PFSK-1 (cell line): ENCODE measurements around the gene LHX2.

Source experiments
- FOXP2 ChIP-seq: optimal IDR thresholded peaks from 2 replicates; pipeline ENCODE3; 2011; ENCODE audit warnings: borderline replicate concordance, control low read depth, inconsistent platforms; ENCODE audit not compliant: insufficient read depth; ENCODE audit errors: extremely low read length, extremely low read depth
- POLR2AphosphoS5 ChIP-seq: IDR thresholded peaks from 2 replicates; pipeline ENCODE4 v1.6.1; 2012; ENCODE audit warnings: low read depth, mild to moderate bottlenecking, control low read depth, low read length, moderate library complexity
- SIN3A ChIP-seq: IDR thresholded peaks from 2 replicates; pipeline ENCODE4 v1.6.1; 2012; ENCODE audit warnings: mild to moderate bottlenecking, low read length, moderate library complexity, borderline replicate concordance; ENCODE audit not compliant: insufficient read depth
- TAF1 ChIP-seq: IDR thresholded peaks from 2 replicates; pipeline ENCODE4 v1.6.1; 2012; ENCODE audit warnings: low read length, control low read depth, borderline replicate concordance; ENCODE audit not compliant: insufficient read depth
- TF ChIP-seq, protein P1 (sequence below), 2 experiments: IDR thresholded peaks; 2 replicates each; pipeline versions ENCODE4 v1.6.1 to v1.8.0; 2011 to 2012; ENCODE audit warnings: low read depth in 2 of 2, low read length in 2 of 2, control low read depth in 1 of 2, inconsistent platforms in 1 of 2, mild to moderate bottlenecking in 1 of 2, moderate library complexity in 1 of 2; ENCODE audit not compliant: insufficient read depth in 1 of 2

Gene LHX2

DNA sequence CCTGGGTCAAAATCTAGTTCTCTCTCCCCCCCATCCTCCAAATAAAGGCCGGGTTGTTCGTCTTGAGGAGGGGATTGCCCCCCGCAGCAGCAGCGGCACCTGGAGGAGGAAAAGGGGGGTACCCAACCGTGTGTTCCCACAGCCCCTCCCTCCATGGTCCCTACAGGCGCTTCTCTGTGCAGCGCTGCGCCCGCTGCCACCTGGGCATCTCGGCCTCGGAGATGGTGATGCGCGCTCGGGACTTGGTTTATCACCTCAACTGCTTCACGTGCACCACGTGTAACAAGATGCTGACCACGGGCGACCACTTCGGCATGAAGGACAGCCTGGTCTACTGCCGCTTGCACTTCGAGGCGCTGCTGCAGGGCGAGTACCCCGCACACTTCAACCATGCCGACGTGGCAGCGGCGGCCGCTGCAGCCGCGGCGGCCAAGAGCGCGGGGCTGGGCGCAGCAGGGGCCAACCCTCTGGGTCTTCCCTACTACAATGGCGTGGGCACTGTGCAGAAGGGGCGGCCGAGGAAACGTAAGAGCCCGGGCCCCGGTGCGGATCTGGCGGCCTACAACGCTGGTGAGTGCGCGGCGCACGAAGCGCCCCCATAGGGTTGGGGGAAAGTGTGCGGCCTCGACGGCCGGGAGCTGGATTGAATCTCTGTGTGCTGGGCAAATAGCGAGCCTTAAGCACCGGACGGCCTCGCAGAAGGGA is 3.5 kb downstream of the LHX2 start:
- no peak for TF ChIP-seq SIN3A
- TF ChIP-seq FOXP2, result no peak
- TF ChIP-seq, protein P1, sequence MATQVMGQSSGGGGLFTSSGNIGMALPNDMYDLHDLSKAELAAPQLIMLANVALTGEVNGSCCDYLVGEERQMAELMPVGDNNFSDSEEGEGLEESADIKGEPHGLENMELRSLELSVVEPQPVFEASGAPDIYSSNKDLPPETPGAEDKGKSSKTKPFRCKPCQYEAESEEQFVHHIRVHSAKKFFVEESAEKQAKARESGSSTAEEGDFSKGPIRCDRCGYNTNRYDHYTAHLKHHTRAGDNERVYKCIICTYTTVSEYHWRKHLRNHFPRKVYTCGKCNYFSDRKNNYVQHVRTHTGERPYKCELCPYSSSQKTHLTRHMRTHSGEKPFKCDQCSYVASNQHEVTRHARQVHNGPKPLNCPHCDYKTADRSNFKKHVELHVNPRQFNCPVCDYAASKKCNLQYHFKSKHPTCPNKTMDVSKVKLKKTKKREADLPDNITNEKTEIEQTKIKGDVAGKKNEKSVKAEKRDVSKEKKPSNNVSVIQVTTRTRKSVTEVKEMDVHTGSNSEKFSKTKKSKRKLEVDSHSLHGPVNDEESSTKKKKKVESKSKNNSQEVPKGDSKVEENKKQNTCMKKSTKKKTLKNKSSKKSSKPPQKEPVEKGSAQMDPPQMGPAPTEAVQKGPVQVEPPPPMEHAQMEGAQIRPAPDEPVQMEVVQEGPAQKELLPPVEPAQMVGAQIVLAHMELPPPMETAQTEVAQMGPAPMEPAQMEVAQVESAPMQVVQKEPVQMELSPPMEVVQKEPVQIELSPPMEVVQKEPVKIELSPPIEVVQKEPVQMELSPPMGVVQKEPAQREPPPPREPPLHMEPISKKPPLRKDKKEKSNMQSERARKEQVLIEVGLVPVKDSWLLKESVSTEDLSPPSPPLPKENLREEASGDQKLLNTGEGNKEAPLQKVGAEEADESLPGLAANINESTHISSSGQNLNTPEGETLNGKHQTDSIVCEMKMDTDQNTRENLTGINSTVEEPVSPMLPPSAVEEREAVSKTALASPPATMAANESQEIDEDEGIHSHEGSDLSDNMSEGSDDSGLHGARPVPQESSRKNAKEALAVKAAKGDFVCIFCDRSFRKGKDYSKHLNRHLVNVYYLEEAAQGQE (IDR thresholded peaks at IDR 0.05; ENCODE audit: insufficient read depth in 1 of 2, low read depth in 2 of 2, low read length in 2 of 2), result no peak
- no peak for TF ChIP-seq TAF1
- no peak for TF ChIP-seq POLR2AphosphoS5

- no peak for TF ChIP-seq FOXP2
- TF ChIP-seq, protein P1 (IDR thresholded peaks at IDR 0.05; ENCODE audit: insufficient read depth in 1 of 2, low read depth in 2 of 2, low read length in 2 of 2), result no peak
- no peak for TF ChIP-seq SIN3A
- TF ChIP-seq TAF1, result no peak
- no peak for TF ChIP-seq POLR2AphosphoS5
Observed at GRCh38 chr9:124015661-124016131, 4.1 kb downstream of the LHX2 start.

- TF ChIP-seq POLR2AphosphoS5, result no peak
- TF ChIP-seq TAF1, result no peak
- no peak for TF ChIP-seq SIN3A
- TF ChIP-seq, protein P1 (IDR thresholded peaks at IDR 0.05; ENCODE audit: insufficient read depth in 1 of 2, low read depth in 2 of 2, low read length in 2 of 2), result no peak
- no peak for TF ChIP-seq FOXP2
Observed at GRCh38 chr9:124016175-124017050, 4.8 kb downstream of the LHX2 start.

- TF ChIP-seq TAF1 (no peak), POLR2AphosphoS5 (no peak), FOXP2 (no peak), SIN3A (no peak)
- TF ChIP-seq, protein P1 (IDR thresholded peaks at IDR 0.05; ENCODE audit: insufficient read depth in 1 of 2, low read depth in 2 of 2, low read length in 2 of 2), result no peak
Observed at GRCh38 chr9:124017051-124017928, 5.7 kb downstream of the LHX2 start.
